GM12878 (cell line): ENCODE data around the gene CCDC134. TPM values are rescaled to one million over a fixed set of nuclear protein-coding genes. Genes with fewer than 3 reads are reported as not detected.

Experiments used
- ATAC-seq: fragments of 200-7000 bp; cut with Tn5 transposase; 3 replicates; pipeline ENCODE4 v1.9.1; 2020; ENCODE audit warnings: mild to moderate bottlenecking, moderate library complexity
- BruUV-seq: library from RNA; stranded (reverse); fragments of 400-500 nt; replicated peaks from 2 replicates; lab custom pipeline; 2021; lab: Mats Ljungman, UMichigan
- CTCF ChIA-PET: fragments of 300-600 bp; sonication (Branson Sonifier 250); formaldehyde crosslinking; extraction: SDS; loops from one replicate; lab custom pipeline; 2021; ENCODE audit warnings: inconsistent platforms; lab: Yijun Ruan, JAX
- POLR2A ChIA-PET: fragments of 350-600 bp; formaldehyde crosslinking; extraction: SDS; loops from one replicate; lab custom pipeline; 2021; ENCODE audit warnings: inconsistent platforms; lab: Charles Lee
- RAD21 ChIA-PET: fragments of 300-600 bp; sonication (Branson Sonifier 250); formaldehyde crosslinking; loops from one replicate; lab custom pipeline; 2023; ENCODE audit warnings: antibody characterized with exemption; ENCODE audit not compliant: unreplicated experiment; lab: Charles Lee
- SMC1A ChIA-PET: fragments of 300-600 bp; sonication (Branson Sonifier 250); formaldehyde crosslinking; loops from one replicate; lab custom pipeline; 2023; ENCODE audit not compliant: unreplicated experiment, uncharacterized antibody; lab: Charles Lee
- DNase-seq: peaks from one replicate; pipeline ENCODE4 v3.0.0-alpha.2; 2011; ENCODE audit warnings: low read depth, low spot score
- FAIRE-seq: peaks from 3 replicates; lab custom pipeline; 2011; peaks lifted over from hg19 to GRCh38; lab: Jason Lieb, UNC
- H2AFZ ChIP-seq: 2 replicates; pipeline ENCODE4 v1.6.0; 2011; ENCODE audit warnings: low read depth, low read length, control low read depth; ENCODE audit not compliant: control insufficient read depth
- H3K27ac ChIP-seq: 2 replicates; pipeline ENCODE4 v1.5.1; 2011; ENCODE audit warnings: control low read depth; ENCODE audit not compliant: control insufficient read depth, insufficient read depth
- H3K27me3 ChIP-seq, 2 experiments: replicated peaks in 1 of 2; 2 replicates each; pipeline versions ENCODE4 v1.6.0 to v1.6.1; 2011; ENCODE audit warnings: low read length in 1 of 2; ENCODE audit not compliant: control insufficient read depth in 2 of 2, insufficient read depth in 2 of 2
- H3K36me3 ChIP-seq, 2 experiments: 2 replicates each; pipeline ENCODE4 v1.5.1; 2011; ENCODE audit warnings: low read length in 1 of 2; ENCODE audit not compliant: control insufficient read depth in 2 of 2, insufficient read depth in 2 of 2
- H3K4me1 ChIP-seq: 2 replicates; pipeline ENCODE4 v1.6.1; 2011; ENCODE audit warnings: mild to moderate bottlenecking, low read length, moderate library complexity, mixed read lengths; ENCODE audit not compliant: control insufficient read depth, insufficient read depth
- H3K4me2 ChIP-seq: 2 replicates; pipeline ENCODE4 v1.6.0; 2011; ENCODE audit warnings: control low read depth; ENCODE audit not compliant: control insufficient read depth, insufficient read depth
- H3K4me3 ChIP-seq: fragments of 200-600 bp; sonication (generic); 2 replicates; pipeline ENCODE4 v1.5.1; 2016
- H3K79me2 ChIP-seq: 2 replicates; pipeline ENCODE4 v1.6.0; 2011; ENCODE audit warnings: low read length; ENCODE audit not compliant: control insufficient read depth, insufficient read depth
- H3K9ac ChIP-seq: 2 replicates; pipeline ENCODE4 v1.8.0; 2011; ENCODE audit warnings: low read length, control low read depth, mixed read lengths; ENCODE audit not compliant: control insufficient read depth, insufficient read depth
- H3K9me3 ChIP-seq: replicated peaks from 3 replicates; pipeline ENCODE4 v1.5.1; 2011; ENCODE audit warnings: mild to moderate bottlenecking, low read length; ENCODE audit not compliant: control insufficient read depth, insufficient read depth
- H4K20me1 ChIP-seq: 2 replicates; pipeline ENCODE4 v1.6.0; 2011; ENCODE audit not compliant: control insufficient read depth, insufficient read depth
- BCL3 ChIP-seq: IDR thresholded peaks from 2 replicates; pipeline ENCODE4 v1.6.1; 2011; ENCODE audit warnings: borderline replicate concordance, low read depth, mild to moderate bottlenecking, moderate library complexity, low read length; ENCODE audit not compliant: insufficient read depth, poor library complexity, severe bottlenecking
- MXI1 ChIP-seq: fragments of 150-350 bp; IDR thresholded peaks from 2 replicates; pipeline ENCODE4 v1.6.1; 2011; ENCODE audit warnings: low read depth, mild to moderate bottlenecking, inconsistent platforms, low read length, improper control_type of control experiment
- SKIL ChIP-seq: fragments of 450-650 bp; IDR thresholded peaks from 2 replicates; pipeline ENCODE4 v1.6.1; 2017; ENCODE audit warnings: mild to moderate bottlenecking, low read depth, inconsistent platforms; ENCODE audit not compliant: poor library complexity, severe bottlenecking
- SRF ChIP-seq, 2 experiments: IDR thresholded peaks; 2 replicates each; pipeline ENCODE4 v1.6.1; 2011; ENCODE audit warnings: low read depth in 2 of 2, low read length in 2 of 2, mild to moderate bottlenecking in 1 of 2, moderate library complexity in 1 of 2
- ZNF384 ChIP-seq: IDR thresholded peaks from 2 replicates; pipeline ENCODE4 v1.6.1; 2012; ENCODE audit warnings: low read depth, mild to moderate bottlenecking, low read length, improper control_type of control experiment, borderline replicate concordance
- WGBS: methylation state at CpG from one replicate; pipeline ENCODE4 v1.1.6; 2016; ENCODE audit warnings: low lambda C conversion rate; ENCODE audit not compliant: insufficient replicate concordance, insufficient coverage; ENCODE audit errors: missing lambda C conversion rate; 5-methylcytosine and 5-hydroxymethylcytosine counted together
- in situ Hi-C: fragments of 300-500 bp; cut with MboI; formaldehyde crosslinking; loops from 9 replicates; pipeline ENCODE4 v1.14.3; 2018; ENCODE audit warnings: mixed read lengths
- intact Hi-C: fragments of 100-400 bp; cut with micrococcal nuclease; formaldehyde crosslinking; loops from one replicate; pipeline ENCODE4 v1.14.2; 2022; ENCODE audit not compliant: unreplicated experiment
- polyA plus RNA-seq, 11 experiments: library from polyadenylated mRNA; depleted of rRNA in 4 of 11; unstranded in 6 of 11; stranded (reverse) in 5 of 11; fragments of >200 nt; fragmentation: Nextera tagmentation in 4 of 11; fragmentation: Illumina TruSeq in 1 of 11; extraction: Ambion mirVana in 4 of 11; extraction: Trizol in 1 of 11; gene quantifications; 1 replicate in 1 of 11; 2 replicates in 10 of 11; pipeline versions ENCODE4 v1.2.1 to v1.2.3, GENCODE V29; 2011 to 2016; ENCODE audit warnings: inconsistent platforms in 2 of 11, missing spikeins in 2 of 11, low read depth in 1 of 11
- total RNA-seq, 4 experiments: library from RNA; depleted of rRNA in 3 of 4; stranded (reverse); fragments of >200 nt in 3 of 4; fragmentation: Illumina TruSeq in 1 of 4; extraction: Trizol in 1 of 4; gene quantifications; 2 replicates each; pipeline versions ENCODE4 v1.2.1 to v1.2.3, GENCODE V29; 2013 to 2021

The CCDC134 gene
- total and polyA plus RNA-seq, 10 of the 15 experiments (the other 5 are each of a cell fraction or from before 2014, with no cell fraction given): 0.35 to 19.3 (median 11.8) TPM

- no peak for FAIRE-seq
- no peak overlapping the region for H3K9ac ChIP-seq
- ChIA-PET SMC1A (interaction anchor here (0.8 to 10.2 kb wide), 4 partner anchors 14 to 144 kb away, joined by 3 to 96 read pairs (median 14); no protein-coding TSS in a partner anchor), RAD21 (interaction anchor here (1.1 to 1.4 kb wide), 2 partner anchors 21 to 362 kb away, joined by 3 to 5 read pairs; no protein-coding TSS in a partner anchor), POLR2A (interaction anchor here (0.8 to 9.4 kb wide), 8 partner anchors 10 to 94 kb away, joined by 3 to 135 read pairs (median 6); partner anchors contain the start of gene CCDC134)
- no peaks in the 10 kb centered on the region for H3K9me3 ChIP-seq
- WGBS: 70% methylated on average over 3 of the region's 3 CpGs
- peaks cover 2 to 21% of the 10 kb centered on the region in 2 experiments for H3K36me3 ChIP-seq
- H3K27ac ChIP-seq: no peak overlapping the region
- H3K4me1 ChIP-seq: peaks cover 22% of the 10 kb centered on the region
- BruUV-seq: no TSS peak
- H4K20me1 ChIP-seq: peaks cover 3% of the 10 kb centered on the region; the same call in 1 of the 2 replicates
- no peak overlapping the region for H3K4me2 ChIP-seq
- intact Hi-C loops: no loop called here
- no peak for TF ChIP-seq SKIL
- no peak for TF ChIP-seq ZNF384
- no peak for TF ChIP-seq MXI1
- no peak for TF ChIP-seq SRF (IDR thresholded peaks at IDR 0.05; ENCODE audit: low read depth in 2 of 2, low read length in 2 of 2)
- no peak for TF ChIP-seq BCL3
- TF ChIP-seq, all 136 proteins: peak for 0
- CTCF ChIA-PET: interaction anchor here (0.9 to 5.9 kb wide), 7 partner anchors 7 to 144 kb away, joined by 3 to 33 read pairs (median 7); partner anchors contain the start of gene SREBF2
- DNase-seq (no peak), ATAC-seq (no peak)
- peaks cover 95% of the 10 kb centered on the region for H3K79me2 ChIP-seq
- 0 out of 2 replicates have a peak overlapping the region, but pooled peaks have one; percentile 1 for H3K4me3 ChIP-seq
- in situ Hi-C loops: no loop called here
- H3K27me3 ChIP-seq: no peaks in the 10 kb centered on the region
- no peak overlapping the region for H2AFZ ChIP-seq
Measured at GRCh38 chr22:41841085-41841712, 40.7 kb downstream of the CCDC134 start.
